ENCODE measurements around the gene SERPINA5. TPM values are rescaled to one million over a fixed set of nuclear protein-coding genes. Genes with fewer than 3 reads are reported as not detected.

SERPINA5 gene
- polyA plus RNA-seq, 4 donors = 0.54 to 8.6 (median 1.7) TPM; not detected in 1

DNA sequence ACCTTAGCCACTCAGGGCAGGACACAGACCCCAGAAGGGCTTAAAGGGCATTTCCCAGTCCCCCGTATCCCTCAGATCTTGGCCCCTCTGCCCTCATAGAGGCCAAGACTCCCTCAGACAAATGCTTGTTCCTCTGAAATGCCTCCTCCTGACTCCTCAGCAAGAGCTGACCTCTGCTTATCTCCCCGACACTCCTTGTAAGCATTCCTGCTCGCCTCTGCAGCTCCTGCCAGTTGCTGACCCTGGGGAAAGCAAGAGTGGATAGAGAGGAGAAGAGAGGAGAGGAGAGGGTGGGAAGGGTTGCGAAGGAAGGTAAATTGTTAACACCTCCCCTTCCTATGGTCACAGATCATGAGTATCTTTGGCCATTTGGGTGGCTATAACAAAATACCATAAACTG lies 7.1 kb downstream of the SERPINA5 start:
- Histone ChIP-seq H3K9me3 (ENCODE audit: control insufficient read depth in 2 of 2, insufficient read depth in 1 of 2, low read depth in 1 of 2, low read length in 1 of 2) (no peaks in the 10 kb centered on the region), H3K36me3 (ENCODE audit: control insufficient read depth in 3 of 3, insufficient read depth in 2 of 3, low read depth in 1 of 3, low read length in 3 of 3) (no peaks in the 10 kb centered on the region), H3K4me1 (ENCODE audit: control insufficient read depth in 3 of 3, insufficient read depth in 2 of 3, low read depth in 1 of 3, low read length in 2 of 3) (peaks cover 0 to 19% (median 0%) of the 10 kb centered on the region in 3 donors), H3K27me3 (ENCODE audit: control insufficient read depth in 3 of 3, insufficient read depth in 3 of 3, low read length in 3 of 3) (no peaks in the 10 kb centered on the region), H3K4me3 (ENCODE audit: low read depth in 1 of 3, low read length in 3 of 3) (no peak overlapping the region), H3K27ac (ENCODE audit: low read depth in 1 of 3, low read length in 2 of 3) (no peak overlapping the region)
- DNase-seq = no peak
- FAIRE-seq = no peak
- 82 to 87% (median 85%) methylated on average over 4 of the region's 4 CpGs for WGBS, 3 donors

- Histone ChIP-seq H3K27me3 (ENCODE audit: control insufficient read depth in 3 of 3, insufficient read depth in 3 of 3, low read length in 3 of 3) (no peaks in the 10 kb centered on the region), H3K9me3 (ENCODE audit: control insufficient read depth in 2 of 2, insufficient read depth in 1 of 2, low read depth in 1 of 2, low read length in 1 of 2) (no peaks in the 10 kb centered on the region), H3K4me1 (ENCODE audit: control insufficient read depth in 3 of 3, insufficient read depth in 2 of 3, low read depth in 1 of 3, low read length in 2 of 3) (peaks cover 0 to 28% (median 0%) of the 10 kb centered on the region in 3 donors), H3K4me3 (ENCODE audit: low read depth in 1 of 3, low read length in 3 of 3) (no peak overlapping the region), H3K27ac (ENCODE audit: low read depth in 1 of 3, low read length in 2 of 3) (no peak overlapping the region), H3K36me3 (ENCODE audit: control insufficient read depth in 3 of 3, insufficient read depth in 2 of 3, low read depth in 1 of 3, low read length in 3 of 3) (no peaks in the 10 kb centered on the region)
- FAIRE-seq = no peak
- DNase-seq = no peak
Observed at GRCh38 chr14:94591073-94591472, 9.8 kb downstream of the SERPINA5 start.

DNA sequence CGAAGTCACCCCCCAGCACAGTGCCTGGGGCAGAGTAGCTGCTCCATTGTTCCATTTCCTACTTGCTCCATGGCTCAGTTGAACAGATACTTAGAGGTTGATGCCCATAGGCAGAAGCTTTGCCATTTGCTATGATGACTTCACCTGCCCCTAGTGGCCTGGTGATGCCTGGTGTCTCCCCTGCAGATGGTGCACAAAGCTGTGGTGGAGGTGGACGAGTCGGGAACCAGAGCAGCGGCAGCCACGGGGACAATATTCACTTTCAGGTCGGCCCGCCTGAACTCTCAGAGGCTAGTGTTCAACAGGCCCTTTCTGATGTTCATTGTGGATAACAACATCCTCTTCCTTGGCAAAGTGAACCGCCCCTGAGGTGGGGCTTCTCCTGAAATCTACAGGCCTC lies 10.6 kb downstream of the SERPINA5 start:
- Histone ChIP-seq H3K9me3 (ENCODE audit: control insufficient read depth in 2 of 2, insufficient read depth in 1 of 2, low read depth in 1 of 2, low read length in 1 of 2) (no peaks in the 10 kb centered on the region), H3K27me3 (ENCODE audit: control insufficient read depth in 3 of 3, insufficient read depth in 3 of 3, low read length in 3 of 3) (no peaks in the 10 kb centered on the region), H3K27ac (ENCODE audit: low read depth in 1 of 3, low read length in 2 of 3) (no peak overlapping the region), H3K4me3 (ENCODE audit: low read depth in 1 of 3, low read length in 3 of 3) (no peak overlapping the region), H3K4me1 (ENCODE audit: control insufficient read depth in 3 of 3, insufficient read depth in 2 of 3, low read depth in 1 of 3, low read length in 2 of 3) (peaks cover 0 to 29% (median 0%) of the 10 kb centered on the region in 3 donors), H3K36me3 (ENCODE audit: control insufficient read depth in 3 of 3, insufficient read depth in 2 of 3, low read depth in 1 of 3, low read length in 3 of 3) (no peaks in the 10 kb centered on the region)
- FAIRE-seq (no peak), DNase-seq (no peak)
- 90 to 93% (median 92%) methylated on average over 8 of the region's 8 CpGs for WGBS, 3 donors

- H3K36me3 ChIP-seq (ENCODE audit: control insufficient read depth in 3 of 3, insufficient read depth in 2 of 3, low read depth in 1 of 3, low read length in 3 of 3) = no peaks in the 10 kb centered on the region
- H3K9me3 ChIP-seq (ENCODE audit: control insufficient read depth in 2 of 2, insufficient read depth in 1 of 2, low read depth in 1 of 2, low read length in 1 of 2) = no peaks in the 10 kb centered on the region
- H3K4me3 ChIP-seq (ENCODE audit: low read depth in 1 of 3, low read length in 3 of 3) = no peak overlapping the region
- peaks cover 0 to 35% (median 0%) of the 10 kb centered on the region in 3 donors for H3K4me1 ChIP-seq (ENCODE audit: control insufficient read depth in 3 of 3, insufficient read depth in 2 of 3, low read depth in 1 of 3, low read length in 2 of 3)
- no peaks in the 10 kb centered on the region for H3K27me3 ChIP-seq (ENCODE audit: control insufficient read depth in 3 of 3, insufficient read depth in 3 of 3, low read length in 3 of 3)
- H3K27ac ChIP-seq (ENCODE audit: low read depth in 1 of 3, low read length in 2 of 3) = no peak overlapping the region
- no peak for DNase-seq
- no peak for FAIRE-seq
Observed at GRCh38 chr14:94592457-94592856, 11.2 kb downstream of the SERPINA5 start.

DNA sequence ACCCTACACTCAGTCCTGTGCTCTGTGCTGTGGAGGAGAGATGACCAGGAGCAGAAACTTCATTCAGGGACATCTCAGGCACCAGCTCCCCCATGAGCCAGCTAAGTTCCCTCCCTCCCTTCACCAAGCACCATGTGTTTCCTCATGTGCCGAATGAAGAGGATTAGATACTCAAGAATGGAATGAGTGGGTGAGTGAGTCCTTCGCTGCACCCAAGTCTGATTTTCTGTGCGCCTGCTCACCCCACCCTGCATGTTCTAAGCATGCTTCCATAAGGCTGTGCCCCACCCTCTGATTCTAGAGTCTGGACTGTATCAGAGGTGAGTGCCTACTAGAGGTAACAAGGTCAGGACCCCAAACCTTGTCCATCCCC lies 12.1 kb downstream of the SERPINA5 start:
- FAIRE-seq (no peak), DNase-seq (no peak)
- H3K27me3 ChIP-seq (ENCODE audit: control insufficient read depth in 3 of 3, insufficient read depth in 3 of 3, low read length in 3 of 3) = no peaks in the 10 kb centered on the region
- H3K36me3 ChIP-seq (ENCODE audit: control insufficient read depth in 3 of 3, insufficient read depth in 2 of 3, low read depth in 1 of 3, low read length in 3 of 3) = no peaks in the 10 kb centered on the region
- H3K4me1 ChIP-seq (ENCODE audit: control insufficient read depth in 3 of 3, insufficient read depth in 2 of 3, low read depth in 1 of 3, low read length in 2 of 3) = peaks cover 0 to 39% (median 0%) of the 10 kb centered on the region in 3 donors
- H3K9me3 ChIP-seq (ENCODE audit: control insufficient read depth in 2 of 2, insufficient read depth in 1 of 2, low read depth in 1 of 2, low read length in 1 of 2) = no peaks in the 10 kb centered on the region
- H3K27ac ChIP-seq (ENCODE audit: low read depth in 1 of 3, low read length in 2 of 3) = no peak overlapping the region
- WGBS, 3 donors = 79 to 92% (median 91%) methylated on average over 3 of the region's 3 CpGs
- H3K4me3 ChIP-seq (ENCODE audit: low read depth in 1 of 3, low read length in 3 of 3) = no peak overlapping the region

GRCh38 chr14:94593749-94594431 lies 12.7 kb downstream of the SERPINA5 start:
- peak overlapping the region in 1 of 3 donors; percentile 24 for H3K27ac ChIP-seq (ENCODE audit: low read depth in 1 of 3, low read length in 2 of 3)

DNA sequence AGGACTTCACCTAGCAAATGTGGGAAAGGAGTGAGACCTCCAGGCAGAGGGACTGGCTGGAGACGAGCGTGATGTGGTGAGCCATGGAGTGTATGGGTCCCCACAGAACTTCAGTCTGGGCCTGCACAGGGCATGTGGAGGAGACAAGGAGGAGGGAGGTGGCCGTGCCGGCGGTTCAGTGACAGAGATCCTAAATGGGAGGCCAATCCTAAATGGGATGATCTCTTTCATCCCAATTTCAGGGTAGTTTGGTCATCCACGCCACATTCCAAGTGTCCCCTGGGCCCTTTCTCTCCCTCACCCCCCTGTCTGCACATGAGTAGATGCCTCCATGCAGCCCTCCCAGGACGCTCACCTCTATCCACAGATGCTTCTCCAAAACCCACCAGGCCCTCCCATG lies 13.2 kb downstream of the SERPINA5 start:
- no peaks in the 10 kb centered on the region for H3K36me3 ChIP-seq (ENCODE audit: control insufficient read depth in 3 of 3, insufficient read depth in 2 of 3, low read depth in 1 of 3, low read length in 3 of 3)
- H3K9me3 ChIP-seq (ENCODE audit: control insufficient read depth in 2 of 2, insufficient read depth in 1 of 2, low read depth in 1 of 2, low read length in 1 of 2) = no peaks in the 10 kb centered on the region
- H3K27me3 ChIP-seq (ENCODE audit: control insufficient read depth in 3 of 3, insufficient read depth in 3 of 3, low read length in 3 of 3) = no peaks in the 10 kb centered on the region
- no peak for FAIRE-seq
- H3K4me1 ChIP-seq (ENCODE audit: control insufficient read depth in 3 of 3, insufficient read depth in 2 of 3, low read depth in 1 of 3, low read length in 2 of 3) = peaks cover 1 to 43% (median 4%) of the 10 kb centered on the region in 3 donors
- H3K4me3 ChIP-seq (ENCODE audit: low read depth in 1 of 3, low read length in 3 of 3) = no peak overlapping the region
- WGBS, 3 donors = 86 to 90% (median 89%) methylated on average over 6 to 7 of the region's 7 CpGs
- peak overlapping the region in 1 of 3 donors; percentile 24 for H3K27ac ChIP-seq (ENCODE audit: low read depth in 1 of 3, low read length in 2 of 3)
- no peak for DNase-seq

More at GRCh38 chr14:94593749-94594431, 12.7 kb downstream of the SERPINA5 start:
- Histone ChIP-seq H3K4me3 (ENCODE audit: low read depth in 1 of 3, low read length in 3 of 3) (no peak overlapping the region), H3K27me3 (ENCODE audit: control insufficient read depth in 3 of 3, insufficient read depth in 3 of 3, low read length in 3 of 3) (no peaks in the 10 kb centered on the region), H3K36me3 (ENCODE audit: control insufficient read depth in 3 of 3, insufficient read depth in 2 of 3, low read depth in 1 of 3, low read length in 3 of 3) (no peaks in the 10 kb centered on the region), H3K9me3 (ENCODE audit: control insufficient read depth in 2 of 2, insufficient read depth in 1 of 2, low read depth in 1 of 2, low read length in 1 of 2) (no peaks in the 10 kb centered on the region), H3K4me1 (ENCODE audit: control insufficient read depth in 3 of 3, insufficient read depth in 2 of 3, low read depth in 1 of 3, low read length in 2 of 3) (peaks cover 0 to 39% (median 2%) of the 10 kb centered on the region in 3 donors)
- no peak for FAIRE-seq
- WGBS, 3 donors = 71 to 77% (median 76%) methylated on average over 4 of the region's 4 CpGs
- peak in 1 of 2 donors; percentile 81 for DNase-seq

DNA sequence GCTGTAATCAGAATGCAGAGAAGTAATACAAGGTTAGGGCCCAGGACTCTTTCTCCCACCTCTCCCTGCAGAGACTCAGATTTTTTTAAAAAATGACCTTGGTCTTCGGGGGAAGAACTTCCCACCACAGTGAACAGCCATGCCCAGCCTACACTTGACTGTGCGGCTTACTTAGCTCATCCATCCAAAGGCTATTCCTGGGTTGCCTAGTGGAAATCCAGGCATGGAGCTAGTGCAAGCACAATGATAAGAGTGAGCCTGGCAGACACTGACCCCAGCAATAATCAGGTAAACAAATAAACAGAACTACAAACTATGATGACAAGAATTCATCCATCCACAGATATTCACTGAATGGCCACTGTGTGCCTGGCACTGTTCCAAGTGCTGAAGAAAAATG lies 14.7 kb downstream of the SERPINA5 start:
- FAIRE-seq = no peak
- H3K4me3 ChIP-seq (ENCODE audit: low read depth in 1 of 3, low read length in 3 of 3) = no peak overlapping the region
- DNase-seq = no peak
- peaks cover 4 to 58% (median 8%) of the 10 kb centered on the region in 3 donors for H3K4me1 ChIP-seq (ENCODE audit: control insufficient read depth in 3 of 3, insufficient read depth in 2 of 3, low read depth in 1 of 3, low read length in 2 of 3)
- 64 to 92% (median 80%) methylated on average over 2 of the region's 2 CpGs for WGBS, 3 donors
- no peaks in the 10 kb centered on the region for H3K9me3 ChIP-seq (ENCODE audit: control insufficient read depth in 2 of 2, insufficient read depth in 1 of 2, low read depth in 1 of 2, low read length in 1 of 2)
- no peaks in the 10 kb centered on the region for H3K27me3 ChIP-seq (ENCODE audit: control insufficient read depth in 3 of 3, insufficient read depth in 3 of 3, low read length in 3 of 3)
- no peak overlapping the region for H3K27ac ChIP-seq (ENCODE audit: low read depth in 1 of 3, low read length in 2 of 3)
- no peaks in the 10 kb centered on the region for H3K36me3 ChIP-seq (ENCODE audit: control insufficient read depth in 3 of 3, insufficient read depth in 2 of 3, low read depth in 1 of 3, low read length in 3 of 3)

DNA sequence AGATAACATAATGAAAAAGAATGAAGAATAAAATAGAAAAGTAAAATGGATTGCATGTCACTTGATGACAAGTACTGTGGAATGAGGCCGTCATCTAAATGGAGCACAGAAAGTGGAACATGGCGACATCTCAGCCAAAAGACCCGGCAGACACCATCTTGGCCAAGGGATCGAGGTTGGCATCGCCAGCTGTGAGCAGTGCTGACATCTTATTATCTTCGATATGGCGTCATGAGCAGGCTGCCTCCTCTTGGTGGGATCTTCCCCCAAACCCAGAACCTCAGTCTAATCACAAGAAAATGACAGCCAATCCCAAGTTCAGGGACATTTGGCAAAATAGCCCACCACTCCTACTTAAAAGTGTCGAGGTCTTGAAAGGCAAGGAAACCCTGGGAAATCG lies 15.1 kb downstream of the SERPINA5 start:
- no peak overlapping the region for H3K27ac ChIP-seq (ENCODE audit: low read depth in 1 of 3, low read length in 2 of 3)
- 86 to 91% (median 86%) methylated on average over 9 of the region's 9 CpGs for WGBS, 3 donors
- FAIRE-seq (no peak), DNase-seq (no peak)
- H3K4me3 ChIP-seq (ENCODE audit: low read depth in 1 of 3, low read length in 3 of 3) = no peak overlapping the region
- H3K9me3 ChIP-seq (ENCODE audit: control insufficient read depth in 2 of 2, insufficient read depth in 1 of 2, low read depth in 1 of 2, low read length in 1 of 2) = peaks cover 0 to 3% of the 10 kb centered on the region in 2 donors
- no peaks in the 10 kb centered on the region for H3K27me3 ChIP-seq (ENCODE audit: control insufficient read depth in 3 of 3, insufficient read depth in 3 of 3, low read length in 3 of 3)
- peaks cover 4 to 61% (median 8%) of the 10 kb centered on the region in 3 donors for H3K4me1 ChIP-seq (ENCODE audit: control insufficient read depth in 3 of 3, insufficient read depth in 2 of 3, low read depth in 1 of 3, low read length in 2 of 3)
- H3K36me3 ChIP-seq (ENCODE audit: control insufficient read depth in 3 of 3, insufficient read depth in 2 of 3, low read depth in 1 of 3, low read length in 3 of 3) = no peaks in the 10 kb centered on the region

Data from small intestine (tissue), 7 donors.